Lung (tissue), 12 donors: ENCODE data around the gene DTNA. TPM values are rescaled to one million over a fixed set of nuclear protein-coding genes. Genes with fewer than 3 reads are reported as not detected.

ENCODE experiments used
- ATAC-seq: fragments of 200-7000 bp; cut with Tn5 transposase; one replicate; pipeline ENCODE4 v1.9.1; 2020; ENCODE audit warnings: moderate number of reproducible peaks; ENCODE audit not compliant: insufficient read depth, low FRiP score
- DNase-seq, 3 donors: peaks; one replicate each; pipeline ENCODE4 v3.0.0-alpha.2; 2013 to 2017
- H3K27ac ChIP-seq, 2 donors: one replicate each; pipeline ENCODE4 v1.5.1; 2013; ENCODE audit warnings: mild to moderate bottlenecking in 2 of 2, moderate library complexity in 2 of 2, control low read depth in 1 of 2, inconsistent platforms in 1 of 2, low read depth in 1 of 2, low read length in 1 of 2
- H3K27me3 ChIP-seq, 3 donors: one replicate each; pipeline ENCODE4 v1.5.1; 2013; ENCODE audit warnings: low read length in 2 of 3; ENCODE audit not compliant: control insufficient read depth in 3 of 3, insufficient read depth in 3 of 3
- H3K36me3 ChIP-seq, 4 donors: one replicate each; pipeline ENCODE4 v1.5.1; 2013; ENCODE audit warnings: low read length in 4 of 4, mild to moderate bottlenecking in 1 of 4, moderate library complexity in 1 of 4; ENCODE audit not compliant: control insufficient read depth in 4 of 4, insufficient read depth in 4 of 4
- H3K4me1 ChIP-seq, 5 donors: one replicate each; pipeline ENCODE4 v1.5.1; 2013; ENCODE audit warnings: low read length in 5 of 5, mild to moderate bottlenecking in 2 of 5, moderate library complexity in 1 of 5; ENCODE audit not compliant: control insufficient read depth in 5 of 5, insufficient read depth in 5 of 5
- H3K4me3 ChIP-seq: one replicate; pipeline ENCODE4 v1.5.1; 2013; ENCODE audit warnings: mild to moderate bottlenecking, control low read depth, moderate library complexity
- H3K9ac ChIP-seq, 2 donors: one replicate each; pipeline ENCODE4 v1.5.1; 2013; ENCODE audit warnings: low read length in 2 of 2, control low read depth in 1 of 2; ENCODE audit not compliant: insufficient read depth in 1 of 2
- H3K9me3 ChIP-seq, 4 donors: one replicate each; pipeline ENCODE4 v1.5.1; 2013; ENCODE audit warnings: low read length in 3 of 4, mild to moderate bottlenecking in 1 of 4, moderate library complexity in 1 of 4; ENCODE audit not compliant: control insufficient read depth in 4 of 4, insufficient read depth in 3 of 4
- CTCF ChIP-seq: IDR thresholded peaks from 2 replicates; pipeline ENCODE4 v1.5.1; 2012; ENCODE audit warnings: mild to moderate bottlenecking; ENCODE audit errors: control extremely low read depth, extremely low read depth
- WGBS, 2 donors: extraction: QIAGEN DNeasy Blood & Tissue Kit; methylation state at CpG; one replicate each; pipeline ENCODE4 v1.1.7; 2013; 5-methylcytosine and 5-hydroxymethylcytosine counted together
- polyA plus RNA-seq, 2 donors: library from polyadenylated mRNA; stranded (reverse); fragments of 200-250 nt; gene quantifications; one replicate each; pipeline ENCODE4 v1.2.1, GENCODE V29; 2013
- total RNA-seq, 2 donors: library from RNA; depleted of rRNA in 1 of 2; stranded (reverse); fragments of >200 nt in 1 of 2; gene quantifications; one replicate each; pipeline ENCODE4 v1.2.1, GENCODE V29; 2014 to 2021
- donor health status: control.
- donor health status: control.
- donor health status: Bipolar disorder and iron deficiency.
- donor health status: healthy.
- donor health status: DM: yes; HTN: yes; CAD: no.

Gene DTNA
- total and polyA plus RNA-seq, 4 donors: 5.0 to 23.8 (median 12.9) TPM

DNA sequence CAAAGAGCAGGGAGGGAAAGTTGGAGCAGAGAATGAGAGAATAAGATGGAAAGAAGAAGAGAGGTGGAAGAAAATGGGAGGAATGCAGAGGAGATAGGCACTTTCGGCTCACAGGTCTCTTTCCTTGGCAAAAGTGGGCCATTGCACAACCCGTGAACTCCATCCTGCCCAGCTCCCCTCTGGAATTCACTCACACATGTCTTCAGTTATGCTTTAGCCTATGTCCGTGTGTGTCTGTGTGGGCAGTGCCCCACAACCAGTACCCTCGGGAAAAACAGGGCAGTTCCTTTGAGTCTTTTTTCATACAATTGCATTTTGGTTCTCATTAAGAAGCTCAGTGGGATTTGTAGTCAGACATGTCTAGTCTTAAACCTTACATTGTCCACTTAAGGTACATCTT lies 34.5 kb downstream of the DTNA start:
- DNase-seq (no peak), ATAC-seq (no peak)
- peaks cover 0 to 19% (median 3%) of the 10 kb centered on the region in 5 donors for H3K4me1 ChIP-seq
- no peaks in the 10 kb centered on the region for H3K27me3 ChIP-seq
- no peak for TF ChIP-seq CTCF
- H3K9me3 ChIP-seq: no peaks in the 10 kb centered on the region
- H3K36me3 ChIP-seq: no peaks in the 10 kb centered on the region
- 85 to 91% methylated on average over 4 of the region's 4 CpGs for WGBS, 2 donors
- no peak overlapping the region for H3K9ac ChIP-seq
- no peak overlapping the region for H3K27ac ChIP-seq
- no peak overlapping the region for H3K4me3 ChIP-seq

DNA sequence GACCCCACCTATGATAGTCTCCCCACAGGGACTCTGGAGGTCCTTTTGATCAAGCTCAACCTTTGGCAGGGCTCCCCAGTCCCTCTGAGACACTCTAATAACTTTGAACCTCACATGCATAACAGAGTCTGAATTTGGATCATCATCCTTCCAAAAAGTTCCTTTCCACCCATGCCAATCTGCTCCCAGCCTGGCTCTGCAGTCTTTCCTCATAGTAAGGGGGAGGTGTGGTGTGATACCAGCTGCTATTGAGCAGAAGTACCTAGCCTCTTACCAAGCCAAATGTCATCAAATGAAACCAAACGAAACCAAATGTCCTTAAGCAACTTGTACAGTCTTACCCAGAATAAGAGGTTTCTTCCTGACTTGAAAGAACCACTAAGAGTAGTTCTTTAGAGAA lies 36.5 kb downstream of the DTNA start:
- no peak overlapping the region for H3K27ac ChIP-seq
- WGBS, 2 donors: 58 to 87% methylated on average over 1 of the region's 1 CpG

DNA sequence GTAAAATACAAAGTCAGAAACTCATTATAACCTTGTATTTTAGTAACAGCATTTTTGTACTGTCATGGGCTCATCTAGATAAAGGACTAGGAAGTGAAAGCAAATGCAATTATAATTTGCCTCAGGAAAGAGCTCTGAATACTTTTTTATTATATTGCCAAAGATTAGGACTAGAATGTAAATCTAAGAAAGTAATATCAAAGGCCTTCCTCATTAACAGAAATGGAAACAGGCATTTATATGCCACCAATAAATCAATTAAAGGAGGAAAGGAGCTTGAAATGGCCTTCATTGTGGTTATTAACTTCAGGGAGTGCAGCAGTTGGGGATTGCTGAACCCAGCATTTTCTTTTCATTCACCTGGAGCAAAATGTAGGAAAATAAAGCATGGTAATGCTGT lies 39.6 kb downstream of the DTNA start:
- DNase-seq (no peak), ATAC-seq (no peak)
- H3K27me3 ChIP-seq: no peaks in the 10 kb centered on the region
- no peak overlapping the region for H3K4me3 ChIP-seq
- H3K9ac ChIP-seq: no peak overlapping the region
- H3K36me3 ChIP-seq: no peaks in the 10 kb centered on the region
- TF ChIP-seq CTCF: no peak
- H3K4me1 ChIP-seq: peaks cover 0 to 4% (median 0%) of the 10 kb centered on the region in 5 donors
- no peaks in the 10 kb centered on the region for H3K9me3 ChIP-seq
- peak overlapping the region in 1 of 2 donors; percentile 29 for H3K27ac ChIP-seq

More for the DNA sequence above, 36.5 kb downstream of the DTNA start:
- Histone ChIP-seq H3K9ac (no peak overlapping the region), H3K9me3 (no peaks in the 10 kb centered on the region), H3K4me1 (peaks cover 0 to 10% (median 3%) of the 10 kb centered on the region in 5 donors), H3K27me3 (no peaks in the 10 kb centered on the region), H3K36me3 (no peaks in the 10 kb centered on the region), H3K4me3 (no peak overlapping the region)
- no peak for TF ChIP-seq CTCF
- no peak for DNase-seq
- ATAC-seq: no peak

DNA sequence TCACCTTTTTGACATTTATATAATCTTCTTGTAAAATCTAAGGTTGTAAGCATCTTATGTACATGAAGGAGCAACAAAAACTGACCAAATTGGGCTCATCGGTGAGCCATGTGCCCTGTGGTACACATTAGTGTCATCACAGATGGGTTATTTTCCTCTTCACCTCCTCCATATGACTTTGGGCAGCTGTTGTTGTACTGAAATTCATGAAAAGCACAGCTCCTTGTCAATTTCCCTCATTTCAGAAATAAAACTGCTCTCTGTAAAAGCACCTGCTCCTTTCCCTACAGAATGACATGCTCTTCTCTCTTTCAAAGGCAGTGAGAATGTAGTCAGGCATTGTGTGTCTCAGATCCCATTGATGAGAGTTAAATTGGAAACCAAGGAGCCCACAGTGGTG lies 42.0 kb downstream of the DTNA start:
- no peaks in the 10 kb centered on the region for H3K9me3 ChIP-seq

More for the DNA sequence above, 42.0 kb downstream of the DTNA start:
- H3K27me3 ChIP-seq: no peaks in the 10 kb centered on the region
- H3K9ac ChIP-seq: no peak overlapping the region
- peaks cover 0 to 18% (median 4%) of the 10 kb centered on the region in 5 donors for H3K4me1 ChIP-seq
- H3K36me3 ChIP-seq: peaks cover 0 to 2% (median 0%) of the 10 kb centered on the region in 4 donors
- 80 to 88% methylated on average over 1 of the region's 1 CpG for WGBS, 2 donors
- H3K4me3 ChIP-seq: no peak overlapping the region
- no peak overlapping the region for H3K27ac ChIP-seq
- TF ChIP-seq CTCF: no peak
- DNase-seq: no peak
- no peak for ATAC-seq
